Kidney glomerular epithelial cell (primary cell): ENCODE measurements around the gene CHMP3.
A peak's percentile ranks its signal among the peaks of the same experiment; 100 is the strongest.
"Not testable (repeated sequence)": the region's sequence is repeated elsewhere in the genome, so short reads cannot be mapped to it uniquely, and the experiment has no call there.

ENCODE experiments used
- DNase-seq: peaks from one replicate; lab custom pipeline; 2025; lab: John Stamatoyannopoulos, UW

Gene CHMP3

DNA sequence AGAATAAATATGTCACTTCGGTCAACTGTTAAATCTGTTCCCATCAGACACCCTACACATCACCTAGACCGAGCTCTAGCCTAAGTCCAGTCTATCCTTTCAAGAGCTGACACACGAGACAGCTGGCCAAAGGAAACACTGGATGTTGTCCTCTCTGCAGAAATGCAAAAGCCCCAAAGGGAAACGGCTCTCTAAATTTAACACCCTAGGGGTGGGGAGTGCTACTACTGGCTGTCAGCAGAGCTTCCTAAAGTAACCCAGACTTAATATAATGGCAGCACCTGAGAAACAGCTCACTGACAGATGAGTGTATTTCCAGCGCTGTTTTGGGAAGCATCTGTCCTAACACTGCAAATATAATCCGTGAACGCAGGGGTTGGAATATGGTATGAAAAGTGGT is 55.6 kb downstream of the CHMP3 start:
- DNase-seq = no peak

DNA sequence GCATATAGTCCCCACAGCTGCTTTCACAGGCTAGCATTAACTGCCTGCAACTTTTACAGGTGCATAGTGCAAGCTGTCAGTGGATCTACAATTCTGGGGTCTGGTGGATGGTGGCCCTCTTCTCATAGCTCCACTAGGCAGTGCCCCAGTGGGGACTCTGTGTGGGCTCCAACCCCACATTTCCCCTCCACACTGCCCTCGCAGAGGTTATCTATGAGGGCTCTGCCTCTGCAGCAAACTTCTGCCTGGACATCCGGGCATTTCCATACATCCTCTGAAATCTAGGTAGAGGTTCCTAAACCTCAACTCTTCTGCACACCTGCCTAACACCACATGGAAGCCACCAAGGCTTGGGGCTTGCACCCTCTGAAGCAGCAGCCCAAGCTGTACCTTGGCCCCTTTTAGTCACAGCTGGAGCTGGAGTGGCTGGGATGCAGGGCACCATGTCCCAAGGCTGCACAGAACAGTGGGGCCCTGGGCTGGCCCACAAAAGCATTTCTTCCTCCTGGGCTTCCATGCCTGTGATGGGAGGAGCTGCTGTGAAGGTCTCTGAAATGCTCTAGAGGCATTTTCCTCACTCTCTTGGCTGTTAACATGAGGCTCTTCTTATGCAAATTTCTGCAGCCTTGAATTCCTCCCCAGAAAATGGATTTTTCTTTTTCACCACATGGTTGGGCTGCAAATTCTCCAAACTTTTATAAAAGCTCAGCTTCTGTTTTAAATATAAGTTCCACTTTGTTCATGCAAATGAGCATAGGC is 62.7 kb downstream of the CHMP3 start:
- DNase-seq = no peak

DNA sequence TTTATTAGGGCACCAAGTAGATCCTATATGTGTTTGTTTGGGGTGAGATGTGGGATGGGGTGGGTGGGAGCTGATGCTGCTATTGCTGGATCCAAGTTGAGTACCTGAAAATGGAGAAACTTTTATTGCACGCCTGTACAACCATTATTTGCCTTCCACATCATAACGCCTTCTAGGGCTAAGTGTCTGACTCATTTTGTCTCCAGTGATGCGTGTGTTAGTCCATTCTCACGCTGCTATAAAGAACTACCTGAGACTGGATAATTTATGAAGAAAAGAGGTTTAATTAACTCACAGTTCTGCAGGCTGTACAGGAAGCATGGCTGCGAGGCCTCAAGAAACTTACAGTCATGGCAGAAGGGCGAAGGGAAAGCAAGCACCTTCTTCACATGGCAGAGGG is 63.9 kb downstream of the CHMP3 start:
- no peak for DNase-seq

DNA sequence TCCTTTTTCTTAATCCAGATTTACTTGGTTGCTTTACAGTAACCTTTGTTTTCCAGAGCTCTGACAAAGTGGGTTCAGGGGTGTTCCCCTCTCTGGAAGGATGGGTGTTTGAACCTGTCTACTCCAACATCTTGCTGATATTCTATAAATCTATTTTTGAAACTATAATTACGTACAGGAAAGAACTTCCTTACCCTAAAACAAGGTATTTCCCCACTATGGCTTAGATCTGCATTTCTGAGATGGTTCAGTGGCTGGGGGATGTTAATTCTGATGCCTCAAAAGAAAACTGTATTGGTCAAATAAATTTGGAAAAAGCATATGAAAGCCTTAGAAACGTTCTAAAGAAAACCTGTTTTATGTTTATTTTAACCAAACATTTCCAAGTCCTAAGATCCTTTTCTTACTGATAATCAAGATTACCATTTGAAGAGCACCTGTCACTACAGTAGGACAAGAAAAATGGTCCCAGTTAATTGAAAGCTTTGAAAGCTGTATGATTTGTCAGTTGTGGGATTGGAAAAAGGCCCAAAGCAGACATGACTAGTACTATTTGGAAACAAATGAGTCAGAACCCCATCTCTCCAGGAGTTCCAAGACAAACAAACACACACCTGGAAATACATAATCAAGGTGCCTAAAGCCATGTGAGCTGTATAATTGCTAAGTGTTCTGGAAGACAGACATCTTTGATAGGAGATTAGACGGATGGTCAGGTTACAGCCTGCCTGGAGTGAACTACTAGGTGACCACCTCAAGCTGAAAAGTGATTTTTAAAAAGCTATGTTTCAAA is 64.6 kb downstream of the CHMP3 start:
- DNase-seq = no peak

DNA sequence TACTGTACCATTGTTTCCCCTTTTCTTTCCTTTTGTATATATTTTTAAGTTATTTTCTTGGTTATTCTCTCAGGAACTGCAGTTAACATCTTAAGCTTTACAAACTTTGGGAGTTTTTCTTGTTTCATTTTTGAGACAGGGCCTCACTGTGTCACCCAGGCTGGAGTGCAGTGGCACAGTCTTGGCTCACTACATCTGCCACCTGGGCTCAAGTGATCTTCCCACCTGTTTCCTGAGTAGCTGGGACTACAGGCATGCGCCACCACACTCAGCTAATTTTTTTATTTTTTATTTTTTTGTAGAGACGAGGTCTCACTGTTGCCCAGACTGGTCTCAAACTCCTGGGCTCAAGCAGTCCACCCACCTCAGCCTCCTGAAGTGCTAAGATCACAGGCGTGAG is 66.9 kb downstream of the CHMP3 start:
- DNase-seq = not testable (repeated sequence)

DNA sequence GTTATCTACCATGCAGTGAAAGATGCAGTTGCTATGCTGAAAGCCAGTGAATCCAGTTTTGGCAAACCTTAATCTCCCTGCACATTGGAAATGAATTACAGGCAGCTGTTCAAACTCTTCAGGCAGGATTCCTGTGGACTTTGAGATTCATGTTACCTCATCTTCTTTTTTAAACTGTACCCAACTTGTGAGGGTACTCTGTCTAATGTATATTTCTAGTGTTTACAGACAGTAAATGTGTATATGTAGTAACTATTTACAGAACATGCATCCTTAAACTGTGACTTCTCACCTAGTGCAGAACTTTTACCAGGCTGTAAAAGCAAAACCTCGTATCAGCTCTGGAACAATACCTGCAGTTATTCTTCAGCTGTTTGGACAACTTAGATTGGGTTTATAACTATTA is 71.2 kb downstream of the CHMP3 start:
- no peak for DNase-seq

DNA sequence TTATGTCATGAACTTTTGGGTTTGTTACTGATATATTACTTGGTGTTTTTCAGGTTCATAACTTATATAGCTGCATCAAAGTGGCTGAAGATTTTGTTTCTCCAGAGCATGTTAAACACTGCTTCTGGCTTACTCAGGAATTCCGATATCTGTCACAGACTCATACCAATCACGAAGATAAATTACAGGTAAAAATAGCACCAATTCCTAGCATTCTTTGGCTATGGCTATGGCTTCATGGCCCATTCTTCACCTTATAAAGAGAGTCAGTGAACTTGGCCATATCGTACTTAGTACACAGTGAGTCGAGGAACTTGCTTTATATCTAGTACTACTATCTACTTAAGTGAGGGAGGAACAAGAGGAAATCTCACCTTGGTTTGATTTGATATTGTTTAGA is 72.2 kb downstream of the CHMP3 start:
- DNase-seq = no peak

DNA sequence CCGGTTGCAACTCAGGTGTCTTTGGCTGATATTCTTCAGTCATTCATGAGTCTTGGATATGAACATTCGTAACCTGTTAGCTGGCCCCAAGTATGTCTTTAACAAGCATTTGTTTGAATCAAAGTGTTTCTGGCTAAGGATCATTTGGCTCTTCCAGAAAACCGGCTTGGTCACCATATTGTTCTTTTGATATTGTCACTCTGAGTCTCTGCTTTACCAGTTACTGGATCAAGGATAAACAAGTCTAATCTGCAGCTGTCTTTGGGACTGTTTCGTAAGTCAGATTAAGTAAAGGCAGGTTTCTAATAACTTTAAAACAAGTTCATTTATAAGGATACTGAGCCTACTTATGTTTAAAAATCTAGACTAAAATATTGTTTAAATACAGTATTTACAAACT is 73.0 kb downstream of the CHMP3 start:
- no peak for DNase-seq

DNA sequence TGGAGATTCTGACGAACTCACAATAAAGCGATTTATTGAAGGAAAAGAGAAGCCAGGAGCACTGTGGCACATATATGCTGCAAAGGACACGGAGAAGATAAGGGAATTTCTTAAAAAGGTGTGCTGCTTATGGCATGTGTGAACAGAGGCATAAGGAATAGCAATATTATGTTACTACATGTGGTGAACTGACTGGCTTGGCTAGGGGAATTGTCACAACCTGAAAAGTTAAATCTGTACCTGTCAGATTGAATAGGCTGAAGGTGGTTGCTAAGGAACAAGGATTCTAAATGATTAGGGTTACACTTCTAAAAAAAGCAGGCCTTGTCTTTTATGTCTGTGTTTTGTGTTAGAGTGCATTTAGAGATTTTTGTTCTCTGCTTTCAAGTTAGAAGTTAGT is 73.7 kb downstream of the CHMP3 start:
- DNase-seq = no peak

DNA sequence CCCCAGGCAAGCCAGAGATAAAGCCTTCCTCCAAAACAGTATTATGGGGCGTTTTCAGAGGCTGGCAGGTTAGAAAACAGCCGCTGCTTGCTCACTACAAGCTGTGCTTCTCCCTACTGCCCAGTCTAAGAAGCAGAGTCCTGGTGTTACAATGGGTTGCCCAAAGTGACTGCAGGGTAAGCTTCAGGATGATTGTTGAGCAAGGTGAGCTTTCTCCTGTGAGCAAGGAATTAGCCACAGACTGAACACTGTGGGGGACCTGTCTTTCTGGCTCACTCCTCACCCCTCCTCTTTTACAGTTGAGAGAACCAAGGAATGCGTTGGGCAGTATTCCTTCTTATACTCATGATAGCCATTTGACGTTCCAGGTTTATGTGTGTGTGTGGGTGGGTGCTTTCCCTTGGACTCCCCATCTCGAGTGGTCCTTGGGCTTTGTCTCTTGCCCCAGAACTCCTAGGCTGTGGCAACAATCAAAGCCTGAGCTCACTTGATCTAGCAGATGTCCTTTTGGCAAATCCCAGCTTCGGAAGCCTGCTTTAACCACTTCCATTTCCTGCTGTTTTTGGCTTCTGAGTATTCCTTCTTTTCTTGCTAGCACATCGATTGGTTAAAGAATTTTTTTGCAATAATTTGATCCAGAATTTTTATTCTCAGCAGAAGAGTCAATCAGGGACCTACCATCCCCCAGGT is 74.5 kb downstream of the CHMP3 start:
- peak; percentile 17 for DNase-seq

DNA sequence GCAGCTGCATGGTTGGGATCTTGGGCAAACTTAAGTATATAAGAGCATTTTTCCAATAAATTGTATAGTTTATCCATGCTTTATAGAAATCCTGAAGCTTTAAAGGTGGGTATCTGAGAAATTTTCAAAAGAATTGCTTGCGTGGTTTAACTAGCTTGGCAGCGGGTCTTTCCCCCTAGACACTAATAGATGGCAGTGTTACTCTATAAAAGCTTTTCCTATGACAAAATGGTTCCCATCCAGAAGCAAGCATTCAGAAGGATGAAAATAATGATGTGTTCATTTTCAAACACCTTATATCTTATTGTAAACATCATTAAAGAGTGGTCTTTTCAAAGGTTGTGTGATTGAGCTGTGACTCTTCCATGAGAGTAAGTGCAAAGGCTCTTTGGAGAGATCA is 76.2 kb downstream of the CHMP3 start:
- DNase-seq = no peak

DNA sequence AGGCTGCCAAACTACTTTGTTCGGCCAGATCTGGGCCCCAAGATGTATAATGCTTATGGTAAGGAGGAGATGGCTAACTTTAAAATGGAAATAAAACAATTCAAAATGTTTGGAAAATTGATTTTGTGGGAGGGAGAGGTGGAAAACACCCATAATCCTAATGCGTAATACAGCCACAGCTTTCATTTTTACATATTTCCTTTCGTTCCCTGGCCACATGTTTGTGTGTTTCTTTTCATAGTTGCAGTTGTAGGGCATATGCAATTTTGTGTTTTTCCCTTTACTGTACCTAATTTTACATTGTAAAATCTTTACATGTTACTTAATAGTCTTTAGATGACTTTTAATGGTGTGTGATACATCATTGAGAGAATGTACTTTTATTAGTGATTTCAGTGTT is 77.4 kb downstream of the CHMP3 start:
- no peak for DNase-seq

DNA sequence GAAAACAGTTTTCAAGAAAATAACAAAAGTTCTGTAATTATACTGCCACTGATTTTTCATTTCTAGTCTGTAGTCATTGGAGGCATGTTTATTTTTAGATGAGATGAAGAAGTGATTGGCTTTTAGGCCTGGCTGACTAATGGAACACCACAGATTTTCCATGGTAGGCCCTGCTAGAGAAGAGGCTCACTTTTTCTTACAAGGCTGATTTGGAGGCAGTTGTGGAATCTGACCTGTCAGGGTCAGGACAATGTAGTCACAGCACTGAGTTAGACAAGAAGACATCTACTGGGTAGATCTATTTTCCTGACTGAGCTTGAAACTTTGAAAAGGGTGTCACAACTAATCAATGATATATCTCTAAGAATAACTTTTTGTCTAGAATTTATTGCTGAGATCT is 78.1 kb downstream of the CHMP3 start:
- no peak for DNase-seq

DNA sequence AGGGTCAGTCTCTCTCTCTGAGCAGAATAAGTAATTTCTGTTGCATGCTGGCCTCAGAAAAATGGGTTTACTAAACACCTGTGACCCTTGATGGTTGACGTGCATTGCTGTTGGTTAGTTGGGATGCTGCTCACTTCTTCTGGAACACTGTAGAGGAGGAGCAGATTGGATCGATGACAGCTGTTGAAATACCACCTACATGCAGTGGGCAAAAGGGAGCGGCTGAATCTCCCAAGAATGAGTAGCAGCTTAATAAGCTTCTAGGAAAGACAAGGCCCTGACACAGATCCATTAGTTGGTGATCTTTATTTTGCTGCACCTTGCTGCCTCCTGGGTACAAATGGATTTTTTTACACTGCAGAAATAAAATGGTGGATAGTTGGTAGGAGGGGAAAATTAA is 78.9 kb downstream of the CHMP3 start:
- no peak for DNase-seq

DNA sequence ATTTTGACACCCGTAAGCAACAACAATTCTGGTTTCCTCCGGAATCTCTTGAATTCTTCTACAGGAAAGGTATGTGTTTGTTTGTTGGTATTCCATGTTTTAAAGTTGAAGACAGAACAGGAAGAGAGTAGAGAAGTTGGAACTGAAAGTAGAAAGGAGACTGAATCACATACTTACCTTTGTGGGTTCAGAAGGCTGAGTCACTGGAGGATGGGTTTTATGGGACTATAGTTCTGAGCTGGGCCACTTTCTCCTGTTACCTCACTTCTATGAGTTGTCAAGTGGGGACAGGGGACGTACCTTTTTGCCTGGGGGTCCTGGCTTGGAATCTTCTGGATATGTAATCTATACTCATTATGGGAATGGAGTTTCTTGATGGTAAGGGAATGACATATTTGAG is 81.2 kb downstream of the CHMP3 start:
- no peak for DNase-seq

DNA sequence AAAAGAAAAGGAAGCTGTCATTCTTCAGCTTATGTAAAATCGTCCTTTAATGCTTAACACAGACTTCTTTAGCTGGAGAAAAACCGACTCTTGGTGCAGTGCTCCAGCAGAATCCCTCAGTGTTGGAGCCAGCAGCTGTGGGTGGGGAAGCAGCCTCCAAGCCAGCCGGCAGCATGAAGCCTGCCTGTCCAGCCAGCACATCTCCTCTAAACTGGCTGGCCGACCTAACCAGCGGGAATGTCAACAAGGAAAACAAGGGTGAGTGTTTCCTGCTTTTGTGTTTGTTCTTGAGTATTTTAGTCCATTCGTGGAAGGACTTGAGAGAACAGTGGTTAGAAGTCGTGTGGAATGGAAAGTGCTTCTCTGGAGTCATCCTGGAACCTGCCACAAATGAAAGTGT is 83.1 kb downstream of the CHMP3 start:
- DNase-seq = no peak

DNA sequence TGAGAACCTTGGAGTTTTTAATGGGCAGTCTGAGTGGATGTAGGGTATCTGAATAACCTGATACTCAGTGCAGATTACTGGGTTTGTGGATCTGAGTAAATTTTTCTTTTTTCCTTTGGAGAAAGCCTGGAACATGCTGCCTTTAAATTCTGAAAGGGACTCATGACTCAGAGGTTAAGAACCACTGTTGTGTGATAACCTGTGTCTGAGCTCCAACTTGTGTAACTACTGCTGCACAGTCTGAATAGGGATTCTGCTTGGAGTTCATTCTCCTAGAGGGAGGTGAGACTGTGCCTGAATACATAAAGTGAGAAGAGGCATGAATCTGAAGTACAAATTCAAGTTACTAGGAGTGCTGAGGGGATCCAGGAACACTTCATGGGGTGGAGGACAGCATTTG is 85.9 kb downstream of the CHMP3 start:
- no peak for DNase-seq

DNA sequence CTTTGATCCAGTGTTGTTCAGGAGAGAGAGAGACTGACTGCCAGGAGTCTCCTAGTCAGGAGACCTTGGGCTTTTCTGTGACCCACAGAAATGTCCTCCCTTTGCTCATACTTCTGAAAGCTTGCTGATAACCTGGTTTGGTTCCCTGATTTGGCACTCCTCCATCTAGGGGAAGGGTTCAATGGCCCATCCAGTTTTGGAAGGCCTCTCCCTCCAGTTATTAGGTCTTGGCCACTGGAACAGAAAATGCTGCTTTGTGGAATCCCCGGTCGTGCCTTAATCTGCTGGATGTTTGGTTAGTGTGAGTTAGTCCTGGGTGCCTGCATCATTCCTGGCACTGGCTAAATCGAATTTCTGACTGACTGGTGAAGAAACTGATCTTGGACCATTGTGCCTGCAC is 86.3 kb downstream of the CHMP3 start:
- no peak for DNase-seq

DNA sequence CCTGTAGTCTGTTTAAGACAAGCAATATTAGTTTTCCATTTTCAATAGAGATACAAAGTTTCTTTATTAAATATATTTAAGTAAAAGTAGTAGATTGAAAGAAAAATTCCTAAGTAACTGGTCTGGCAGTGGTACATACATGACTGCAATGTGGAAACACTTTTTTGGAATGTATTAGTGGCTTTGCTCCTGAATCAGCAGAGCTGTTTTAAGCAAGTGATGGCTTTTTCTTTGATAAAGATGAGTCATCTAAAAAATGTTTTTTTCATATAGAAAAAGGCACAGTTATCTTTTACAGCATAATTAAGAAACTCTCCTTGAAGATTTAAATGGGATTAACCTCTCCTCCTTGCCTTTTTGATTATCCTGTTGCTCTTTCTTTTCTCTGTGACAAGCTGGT is 87.2 kb downstream of the CHMP3 start:
- DNase-seq = no peak

DNA sequence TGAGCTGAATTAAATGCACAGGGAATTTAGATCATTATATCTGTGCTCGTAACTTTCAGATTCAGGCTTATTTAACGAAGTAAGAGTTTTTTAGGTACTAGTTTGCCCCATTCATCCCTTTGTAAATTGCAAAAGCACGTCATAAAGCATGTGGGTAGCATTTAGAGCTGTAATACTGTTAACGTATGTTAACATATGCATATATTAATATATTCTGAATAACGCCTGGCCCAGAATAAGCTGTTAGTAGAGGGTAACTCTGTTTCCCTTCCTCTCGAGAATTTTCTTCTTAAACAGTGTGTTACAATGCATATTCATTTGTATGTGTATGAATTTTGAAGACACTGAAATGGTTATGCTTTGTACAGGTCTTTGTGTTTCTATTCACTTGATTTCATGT is 91.6 kb downstream of the CHMP3 start:
- no peak for DNase-seq

DNA sequence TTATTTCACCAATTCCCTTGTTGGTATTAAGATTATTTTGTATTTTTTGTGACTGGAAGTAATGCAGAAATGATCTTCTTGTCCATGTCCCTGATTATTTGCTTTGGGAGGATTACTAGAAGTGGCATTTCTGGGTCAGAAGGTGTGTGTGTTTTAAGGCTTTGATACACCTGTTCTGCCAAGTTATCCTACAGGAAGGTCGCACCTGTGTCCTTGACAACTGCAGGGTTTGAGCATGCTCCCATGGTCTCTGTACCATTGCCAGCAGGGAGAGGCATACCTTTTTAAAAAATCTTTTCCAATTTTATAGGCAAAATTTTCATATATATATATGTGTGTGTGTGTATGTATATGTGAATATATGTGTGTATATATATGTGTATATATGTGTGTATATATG is 92.4 kb downstream of the CHMP3 start:
- no peak for DNase-seq

DNA sequence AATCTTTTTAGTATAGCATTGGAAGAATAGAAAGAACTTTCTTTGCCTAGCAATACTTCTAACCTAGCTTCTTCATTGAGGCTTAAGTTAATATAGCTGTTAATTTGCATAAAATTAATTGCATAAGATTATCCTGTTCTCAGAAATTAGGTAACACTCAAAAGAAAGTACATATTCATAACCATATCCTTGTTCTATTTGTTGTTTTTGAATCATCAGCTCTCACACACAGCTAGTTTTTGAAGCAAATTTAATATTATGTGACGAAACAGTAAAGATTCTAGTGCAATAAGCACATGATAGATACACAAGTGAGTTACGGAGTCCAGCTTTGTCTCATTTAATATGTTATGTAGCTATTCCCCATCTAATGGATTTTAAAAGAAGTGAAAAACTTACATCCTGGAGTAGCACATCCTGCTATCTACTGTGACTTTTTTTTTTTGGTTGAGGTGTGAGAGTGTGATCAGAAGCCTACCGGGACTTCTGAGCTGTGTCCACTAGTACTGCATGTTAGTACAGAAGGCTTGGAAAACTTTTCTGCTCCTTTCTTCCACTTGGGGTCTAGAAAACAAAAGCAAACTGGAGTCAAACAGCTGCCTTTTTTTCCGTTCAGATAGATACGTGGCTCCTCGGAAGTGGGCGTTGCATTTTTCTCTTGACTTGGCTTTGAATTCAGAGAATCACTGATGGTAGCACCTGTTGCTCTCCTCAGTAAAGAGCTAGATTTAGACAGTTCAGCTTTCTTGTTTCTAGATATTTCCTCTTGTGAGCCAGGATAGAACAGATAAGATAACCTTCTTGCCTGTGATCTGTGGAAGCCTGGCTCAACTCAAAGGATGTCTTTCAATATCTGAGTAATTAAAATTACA is 94.8 kb downstream of the CHMP3 start:
- no peak for DNase-seq
